Osteocyte (in vitro differentiated cells): Measurements from ENCODE around the gene OR6C68. TPM values are rescaled to one million over a fixed set of nuclear protein-coding genes. Genes with fewer than 3 reads are reported as not detected.
"Not testable (repeated sequence)": the region's sequence is repeated elsewhere in the genome, so short reads cannot be mapped to it uniquely, and the experiment has no call there.

ENCODE experiments used
- DNase-seq: peaks from one replicate; pipeline ENCODE4 v3.0.0; 2021; ENCODE audit warnings: mixed read lengths; ENCODE audit not compliant: unreplicated experiment; ENCODE audit errors: extremely low spot score
- H3K27ac Mint-ChIP-seq: one replicate; pipeline ENCODE4 v1.8.0; 2021; ENCODE audit warnings: mild to moderate bottlenecking, mixed read lengths; ENCODE audit not compliant: unreplicated experiment
- H3K27me3 Mint-ChIP-seq: one replicate; pipeline ENCODE4 v1.8.0; 2021; ENCODE audit warnings: mixed read lengths; ENCODE audit not compliant: unreplicated experiment
- H3K36me3 Mint-ChIP-seq: one replicate; pipeline ENCODE4 v1.8.0; 2021; ENCODE audit warnings: mixed read lengths; ENCODE audit not compliant: unreplicated experiment
- H3K4me1 Mint-ChIP-seq: one replicate; pipeline ENCODE4 v1.8.0; 2021; ENCODE audit warnings: mixed read lengths; ENCODE audit not compliant: unreplicated experiment
- H3K4me3 Mint-ChIP-seq: one replicate; pipeline ENCODE4 v1.8.0; 2021; ENCODE audit warnings: mild to moderate bottlenecking, moderate library complexity, mixed read lengths; ENCODE audit not compliant: unreplicated experiment
- H3K9me3 Mint-ChIP-seq: one replicate; pipeline ENCODE4 v1.8.0; 2021; ENCODE audit warnings: mixed read lengths; ENCODE audit not compliant: unreplicated experiment
- total RNA-seq: library from RNA; stranded (reverse); gene quantifications from 2 replicates; pipeline ENCODE4 v1.2.1, GENCODE V29; 2021
- TF ChIP-seq, protein P1 (sequence below): fragments of 200-600 bp; sonication (generic); IDR thresholded peaks from 2 replicates; pipeline ENCODE4 v1.5.0; 2021; ENCODE audit warnings: antibody characterized with exemption, mild to moderate bottlenecking, moderate library complexity

Gene OR6C68
- total RNA-seq, 1 donor from 2014 or later = not detected

DNA sequence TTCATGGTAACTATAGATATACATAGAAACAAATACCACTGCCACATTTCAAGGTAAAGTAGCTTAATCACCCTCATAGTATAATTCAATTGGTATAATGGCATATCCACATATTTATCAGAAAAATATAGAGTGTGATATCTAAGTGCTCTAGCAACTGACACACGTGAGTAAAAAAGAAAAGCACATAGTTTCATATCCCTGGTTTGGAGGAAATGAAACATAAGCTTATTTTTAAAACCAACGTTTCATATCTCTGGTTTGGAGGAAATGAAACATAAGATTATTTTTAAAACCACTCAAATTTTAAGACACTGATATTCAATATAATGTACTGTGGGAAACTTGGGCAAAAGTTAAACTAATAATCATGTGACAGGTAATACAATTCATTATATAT, 24.3 kb upstream of the OR6C68 start:
- H3K4me3 Mint-ChIP-seq = no peak overlapping the region
- H3K27ac Mint-ChIP-seq = no peak overlapping the region
- H3K9me3 Mint-ChIP-seq = no peaks in the 10 kb centered on the region
- TF ChIP-seq, protein P1, sequence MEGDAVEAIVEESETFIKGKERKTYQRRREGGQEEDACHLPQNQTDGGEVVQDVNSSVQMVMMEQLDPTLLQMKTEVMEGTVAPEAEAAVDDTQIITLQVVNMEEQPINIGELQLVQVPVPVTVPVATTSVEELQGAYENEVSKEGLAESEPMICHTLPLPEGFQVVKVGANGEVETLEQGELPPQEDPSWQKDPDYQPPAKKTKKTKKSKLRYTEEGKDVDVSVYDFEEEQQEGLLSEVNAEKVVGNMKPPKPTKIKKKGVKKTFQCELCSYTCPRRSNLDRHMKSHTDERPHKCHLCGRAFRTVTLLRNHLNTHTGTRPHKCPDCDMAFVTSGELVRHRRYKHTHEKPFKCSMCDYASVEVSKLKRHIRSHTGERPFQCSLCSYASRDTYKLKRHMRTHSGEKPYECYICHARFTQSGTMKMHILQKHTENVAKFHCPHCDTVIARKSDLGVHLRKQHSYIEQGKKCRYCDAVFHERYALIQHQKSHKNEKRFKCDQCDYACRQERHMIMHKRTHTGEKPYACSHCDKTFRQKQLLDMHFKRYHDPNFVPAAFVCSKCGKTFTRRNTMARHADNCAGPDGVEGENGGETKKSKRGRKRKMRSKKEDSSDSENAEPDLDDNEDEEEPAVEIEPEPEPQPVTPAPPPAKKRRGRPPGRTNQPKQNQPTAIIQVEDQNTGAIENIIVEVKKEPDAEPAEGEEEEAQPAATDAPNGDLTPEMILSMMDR = no peak
- DNase-seq = no peak
- no peaks in the 10 kb centered on the region for H3K4me1 Mint-ChIP-seq
- no peaks in the 10 kb centered on the region for H3K36me3 Mint-ChIP-seq
- peaks cover 8% of the 10 kb centered on the region for H3K27me3 Mint-ChIP-seq

DNA sequence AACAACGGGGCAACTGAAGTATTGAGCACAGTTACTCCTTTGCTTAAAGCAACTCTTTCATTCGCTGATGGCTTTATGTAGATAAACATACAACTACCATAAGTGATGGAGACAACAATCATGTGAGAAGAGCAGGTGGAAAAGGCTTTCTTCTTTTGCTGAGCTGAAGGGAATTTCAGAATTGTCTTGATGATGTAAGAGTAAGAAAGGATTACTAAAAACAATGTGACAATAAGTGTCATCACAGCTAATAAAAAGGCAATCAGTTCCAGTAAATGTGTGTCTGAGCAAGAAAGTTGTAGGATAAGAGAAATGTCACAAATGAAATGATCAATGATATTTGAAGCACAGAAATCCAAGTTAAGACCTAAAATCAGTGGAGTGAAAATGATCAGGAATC, 22.9 kb upstream of the OR6C68 start:
- no peaks in the 10 kb centered on the region for H3K36me3 Mint-ChIP-seq
- H3K27me3 Mint-ChIP-seq = peaks cover 8% of the 10 kb centered on the region
- TF ChIP-seq, protein P1 = no peak
- H3K27ac Mint-ChIP-seq = no peak overlapping the region
- H3K4me1 Mint-ChIP-seq = no peaks in the 10 kb centered on the region
- no peaks in the 10 kb centered on the region for H3K9me3 Mint-ChIP-seq
- no peak for DNase-seq
- H3K4me3 Mint-ChIP-seq = no peak overlapping the region

DNA sequence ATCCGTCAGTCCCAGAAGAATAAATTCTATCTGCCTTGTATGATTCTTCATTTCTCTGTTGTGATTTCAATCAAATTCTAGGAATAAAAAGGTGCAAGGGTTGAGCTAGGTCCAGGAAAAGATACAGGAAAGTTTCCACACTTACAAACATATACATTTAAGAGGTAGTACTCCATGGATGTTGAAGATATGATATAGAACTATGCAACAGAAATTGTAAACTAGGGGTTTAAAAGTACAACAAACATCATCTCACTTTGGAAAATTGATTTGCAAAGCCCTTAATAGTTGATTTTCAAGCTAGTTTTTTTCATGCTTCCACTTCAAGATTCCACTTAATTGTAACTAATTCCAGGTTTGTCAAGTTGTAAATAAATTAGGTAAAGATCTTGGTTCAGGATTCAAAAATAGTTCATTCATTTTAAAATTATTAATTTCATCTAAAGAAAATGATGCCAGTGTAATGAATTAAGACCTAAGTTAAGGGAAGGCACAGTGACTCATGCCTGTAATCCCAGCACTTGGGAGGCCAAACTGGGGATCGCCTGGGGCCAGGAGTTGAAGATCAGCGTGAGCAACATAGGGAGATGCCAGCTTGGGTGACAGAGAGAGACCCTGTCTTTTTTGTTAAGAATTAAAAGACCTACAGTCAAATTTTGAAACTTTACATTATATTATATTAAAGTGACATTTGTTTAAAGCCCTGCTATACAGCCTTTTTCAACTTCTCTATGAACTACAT, 21.9 kb upstream of the OR6C68 start, which contains the start of gene OR6C70:
TSS of gene OR6C70 (minus strand) at position 51 of the 742 bp plus-strand sequence. CDS start at position 51, 0 bp downstream.
- H3K9me3 Mint-ChIP-seq = no peaks in the 10 kb centered on the region
- H3K36me3 Mint-ChIP-seq = no peaks in the 10 kb centered on the region
- H3K4me1 Mint-ChIP-seq = no peaks in the 10 kb centered on the region
- no peak within 1 kb of the TSS for H3K4me3 Mint-ChIP-seq
- TF ChIP-seq, protein P1 = no peak
- H3K27ac Mint-ChIP-seq = no peak within 1 kb of the TSS
- peaks cover 8% of the 10 kb centered on the region for H3K27me3 Mint-ChIP-seq
- no peak for DNase-seq

DNA sequence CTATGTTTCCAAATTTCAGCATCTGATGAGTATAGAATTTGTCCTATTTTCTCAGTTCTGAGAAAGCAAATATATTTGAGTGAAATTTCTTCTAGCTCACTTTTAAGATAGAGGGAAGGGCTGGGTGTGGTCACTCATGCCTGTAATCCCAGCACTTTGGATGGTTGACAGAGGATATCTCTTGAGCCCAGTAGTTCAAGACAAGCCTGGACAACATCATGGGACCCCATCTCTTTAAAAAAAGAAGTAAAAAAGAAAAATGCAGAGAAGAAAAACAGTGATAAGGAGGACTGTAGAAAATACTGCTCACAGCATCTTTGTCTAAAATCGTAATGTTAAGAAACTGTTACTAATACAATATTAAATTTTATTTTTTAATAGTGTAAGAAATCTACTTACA, 19.9 kb upstream of the OR6C68 start:
- Mint-ChIP-seq H3K36me3 (no peaks in the 10 kb centered on the region), H3K4me1 (no peaks in the 10 kb centered on the region), H3K27ac (no peak overlapping the region), H3K9me3 (no peaks in the 10 kb centered on the region), H3K4me3 (no peak overlapping the region), H3K27me3 (peaks cover 10% of the 10 kb centered on the region)
- no peak for DNase-seq
- TF ChIP-seq, protein P1 = no peak

DNA sequence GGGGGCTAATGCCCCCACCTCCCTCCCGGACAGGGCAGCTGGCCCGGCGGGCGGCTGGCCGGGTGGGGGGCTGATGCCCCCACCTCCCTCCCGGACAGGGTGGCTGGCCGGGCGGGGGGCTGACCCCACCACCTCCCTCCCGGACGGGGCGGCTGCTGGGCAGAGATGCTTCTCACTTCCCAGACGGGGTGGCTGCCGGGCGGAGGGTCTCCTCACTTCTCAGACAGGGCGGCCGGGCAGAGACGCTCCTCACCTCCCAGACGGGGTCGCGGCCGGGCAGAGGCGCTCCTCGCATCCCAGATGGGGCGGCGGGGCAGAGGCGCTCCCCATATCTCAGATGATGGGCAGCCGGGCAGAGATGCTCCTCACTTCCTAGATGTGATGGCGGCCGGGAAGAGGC, 13.0 kb upstream of the OR6C68 start:
- H3K27ac Mint-ChIP-seq, H3K36me3 Mint-ChIP-seq, H3K4me3 Mint-ChIP-seq, H3K9me3 Mint-ChIP-seq, H3K27me3 Mint-ChIP-seq, DNase-seq, H3K4me1 Mint-ChIP-seq: not testable (repeated sequence)

DNA sequence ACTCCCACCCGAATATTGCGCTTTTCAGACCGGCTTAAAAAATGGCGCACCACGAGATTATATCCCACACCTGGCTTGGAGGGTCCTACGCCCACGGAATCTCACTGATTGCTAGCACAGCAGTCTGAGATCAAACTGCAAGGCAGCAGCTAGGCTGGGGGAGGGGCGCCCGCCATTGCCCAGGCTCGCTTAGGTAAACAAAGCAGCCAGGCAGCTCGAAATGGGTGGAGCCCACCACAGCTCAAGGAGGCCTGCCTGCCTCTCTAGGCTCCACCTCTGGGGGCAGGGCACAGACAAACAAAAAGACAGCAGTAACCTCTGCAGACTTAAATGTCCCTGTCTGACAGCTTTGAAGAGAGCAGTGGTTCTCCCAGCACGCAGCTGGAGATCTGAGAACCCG, 7.9 kb upstream of the OR6C68 start:
- not testable (repeated sequence) for H3K36me3 Mint-ChIP-seq, H3K4me3 Mint-ChIP-seq, H3K27ac Mint-ChIP-seq, DNase-seq, H3K9me3 Mint-ChIP-seq, H3K27me3 Mint-ChIP-seq, H3K4me1 Mint-ChIP-seq
